NCI-H524 treated with DMSO at 0.1 percent for 48 hours (cell line): ENCODE measurements around the gene PVALEF.

ENCODE experiments used
- DNase-seq: peaks from one replicate; lab custom pipeline; 2025; lab: John Stamatoyannopoulos, UW

PVALEF gene

DNA sequence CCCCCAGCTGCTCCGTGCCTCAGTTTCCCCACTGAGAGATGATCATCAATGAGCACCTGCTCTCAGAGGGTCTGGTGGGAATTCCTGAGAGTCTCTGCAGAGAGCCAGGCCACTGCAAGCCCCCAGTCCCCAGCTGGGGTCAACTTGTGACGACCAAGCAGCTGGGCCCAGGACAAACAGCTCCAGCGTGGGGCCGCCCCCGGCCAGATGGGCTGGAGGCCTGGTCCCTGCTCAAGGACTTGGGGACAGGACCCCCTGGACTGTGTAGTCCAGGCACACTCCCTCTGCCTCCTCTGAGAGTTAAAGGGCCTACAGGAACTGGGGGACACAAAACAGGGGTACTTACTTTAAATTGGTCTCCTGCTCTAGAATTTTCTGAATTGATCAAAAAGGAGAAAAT lies 17.3 kb downstream of the PVALEF start:
- DNase-seq, result no peak

DNA sequence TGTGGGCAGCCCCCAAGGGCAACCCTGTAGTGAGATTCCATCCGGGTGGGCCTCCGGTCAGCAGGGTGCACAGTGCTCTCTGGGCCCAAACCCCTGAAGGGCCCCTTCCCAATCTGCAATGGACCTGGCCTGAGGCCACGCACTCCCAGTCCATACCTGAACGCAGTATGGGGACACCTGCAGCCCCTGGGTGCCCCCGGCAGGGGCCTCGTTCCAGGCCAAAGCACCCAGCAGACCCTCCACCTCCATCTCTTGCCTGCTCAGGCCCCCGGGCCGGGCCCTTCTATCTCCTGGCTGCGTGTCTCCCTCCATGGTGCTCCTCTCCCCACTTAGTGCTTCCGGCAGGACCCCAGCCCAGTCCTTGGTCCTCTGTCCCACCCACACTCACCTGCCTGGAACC lies 18.0 kb downstream of the PVALEF start:
- DNase-seq, result no peak

DNA sequence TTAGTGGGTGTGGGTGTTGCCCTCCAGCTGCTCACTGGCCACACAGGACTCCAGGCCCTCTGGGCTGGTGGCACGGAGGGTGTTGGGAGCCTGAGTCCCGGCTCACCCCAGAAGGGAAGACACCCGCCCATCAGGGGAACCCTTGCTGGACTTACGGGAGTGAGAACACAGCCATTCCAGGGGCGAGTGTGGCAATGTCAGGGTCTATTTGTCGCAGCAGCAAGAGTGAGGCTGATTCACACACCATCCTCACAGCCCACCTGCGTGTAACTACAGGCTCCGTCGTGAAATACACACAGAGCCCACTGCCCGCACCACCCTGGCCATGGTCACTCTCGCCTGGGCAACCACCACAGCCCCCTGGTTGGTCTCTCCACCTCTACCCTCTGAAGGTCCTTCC lies 18.5 kb downstream of the PVALEF start:
- DNase-seq, result no peak

DNA sequence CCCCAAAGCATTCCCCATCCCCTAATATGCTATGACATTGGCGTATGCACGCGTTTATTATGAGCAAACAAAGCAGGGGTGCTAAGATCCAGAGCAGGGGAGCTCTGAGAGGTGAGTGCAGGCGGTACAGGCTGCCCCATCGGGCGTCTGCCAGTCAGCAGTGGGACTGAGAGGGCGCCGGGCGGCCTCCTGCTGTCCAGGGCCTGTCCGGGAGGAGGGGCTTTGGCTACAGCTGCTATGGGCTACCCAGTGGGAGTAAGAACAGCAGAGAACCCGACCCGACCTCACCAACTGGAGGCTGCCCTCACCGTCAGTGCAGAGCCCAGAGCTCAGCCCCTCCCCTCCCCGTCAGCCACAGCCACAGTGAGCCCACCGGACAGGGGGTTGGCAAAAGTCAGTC lies 19.2 kb downstream of the PVALEF start:
- no peak for DNase-seq

DNA sequence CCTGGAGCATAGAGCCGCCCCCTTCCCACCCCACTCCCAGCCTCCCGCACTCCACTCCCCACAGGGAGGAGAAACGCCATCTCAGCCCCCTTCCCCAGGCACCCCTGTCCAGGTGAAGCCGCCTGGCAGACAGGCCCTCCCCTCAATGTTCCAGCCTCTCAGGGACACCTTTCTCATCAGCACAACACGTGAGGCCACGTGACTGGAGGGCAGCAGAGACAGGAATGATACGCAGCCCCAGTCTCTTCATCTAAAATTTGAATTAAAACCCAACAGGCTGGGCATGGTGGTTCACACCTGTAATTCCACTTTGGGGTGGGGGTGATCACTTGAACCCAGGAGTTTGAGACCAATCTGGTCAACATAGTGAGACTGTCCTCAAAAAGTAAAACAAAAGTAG lies 20.9 kb downstream of the PVALEF start:
- DNase-seq, result no peak

DNA sequence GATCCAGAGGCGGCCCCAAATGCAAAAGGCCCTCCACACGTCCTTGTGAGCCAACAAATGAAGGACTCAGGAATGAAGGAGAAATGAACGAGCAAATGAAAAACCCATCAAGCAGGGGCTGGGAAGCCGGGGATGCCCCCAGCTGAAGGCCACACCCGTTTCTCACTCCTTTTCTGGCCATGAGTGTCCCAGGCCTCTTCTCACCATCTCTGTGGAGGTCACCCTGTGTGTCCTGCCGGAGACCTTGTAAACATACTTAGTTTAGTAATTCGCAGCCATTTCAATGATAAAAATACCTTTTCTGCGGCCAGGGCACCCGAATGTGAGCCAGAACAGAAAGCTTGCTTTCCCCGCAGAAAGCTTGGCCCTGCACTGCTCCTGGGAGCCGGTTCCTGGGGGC lies 21.8 kb downstream of the PVALEF start:
- DNase-seq, result no peak

DNA sequence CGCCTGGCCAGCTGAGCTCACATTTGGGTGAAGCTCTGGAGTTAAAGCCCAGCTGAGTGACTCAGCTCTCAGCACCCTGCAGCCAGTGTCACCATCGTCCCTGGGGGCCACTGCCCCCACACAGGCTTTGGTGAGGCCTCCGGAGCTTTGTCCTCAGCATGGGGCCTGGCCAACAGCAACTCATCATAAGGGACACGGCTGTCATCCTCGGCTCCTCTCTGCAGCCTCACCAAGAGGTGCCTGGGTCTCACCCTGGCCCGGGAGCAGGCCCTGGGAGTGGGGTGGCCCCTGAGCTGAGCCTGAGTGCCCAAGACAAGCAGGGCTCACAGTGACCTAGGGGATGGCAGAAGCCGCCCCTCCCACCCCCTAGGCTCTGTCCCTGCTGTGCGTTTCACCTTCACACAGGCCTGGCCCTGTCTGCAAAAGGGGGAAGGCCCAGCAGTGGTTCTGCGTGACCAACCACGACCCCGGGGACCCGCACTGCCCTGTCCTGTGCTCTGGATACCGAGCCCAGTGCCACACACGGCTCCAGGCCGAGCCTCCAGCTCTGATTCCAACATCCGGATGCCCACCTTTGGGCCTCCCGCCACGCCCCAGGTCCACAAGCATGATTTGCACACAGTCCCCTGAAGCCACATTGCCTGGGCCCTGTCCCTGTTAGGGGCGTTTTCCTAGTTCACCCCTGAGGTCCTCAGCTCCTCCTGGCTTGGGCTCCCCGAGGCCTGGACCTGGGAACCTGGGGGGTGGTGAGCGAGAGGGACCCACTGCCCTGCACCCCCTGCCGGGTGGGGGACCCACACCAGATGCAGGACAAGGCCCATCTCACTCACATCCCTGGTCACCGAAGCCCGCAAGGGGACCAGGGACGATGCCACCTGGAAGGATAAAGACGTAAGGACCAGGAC lies 22.5 kb downstream of the PVALEF start:
- DNase-seq, result no peak

DNA sequence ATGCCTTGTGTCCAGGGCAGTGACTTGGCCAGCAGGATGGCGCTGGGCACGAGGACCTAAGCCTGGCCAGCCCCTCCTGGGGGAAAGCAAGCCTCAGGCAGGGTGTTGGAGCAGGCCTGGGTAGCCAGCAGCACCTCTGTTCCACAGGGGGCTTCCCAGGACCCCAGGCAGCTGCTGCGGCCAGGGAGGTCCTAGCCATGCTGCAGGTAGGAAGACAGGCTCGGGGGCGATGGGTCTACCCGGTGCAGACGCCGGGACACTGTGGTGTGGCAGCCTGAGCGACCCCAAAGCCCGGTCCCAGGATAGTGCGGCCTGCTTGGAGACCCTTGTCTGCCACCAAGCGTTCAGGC lies 23.2 kb downstream of the PVALEF start:
- no peak for DNase-seq

DNA sequence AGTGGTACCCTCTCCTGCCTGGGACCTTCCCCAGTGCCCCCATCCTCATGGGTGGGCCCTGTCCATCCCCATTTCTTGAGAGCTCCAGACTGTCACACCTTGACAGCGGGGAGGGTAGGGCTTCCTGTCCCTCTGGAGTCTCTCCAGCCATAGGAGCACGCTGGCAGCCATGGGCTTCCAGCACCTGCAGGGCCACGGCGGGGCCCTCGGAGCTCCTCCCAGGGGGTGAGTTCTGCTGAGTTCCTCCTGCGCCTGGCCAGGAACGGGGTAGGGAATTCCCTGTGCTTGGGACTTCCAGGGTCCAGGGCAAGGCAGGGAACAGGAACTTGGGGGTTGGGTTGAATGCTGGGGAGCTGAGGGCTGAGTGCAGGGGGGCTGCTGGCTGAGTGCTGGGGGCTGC lies 23.7 kb downstream of the PVALEF start:
- DNase-seq, result no peak

DNA sequence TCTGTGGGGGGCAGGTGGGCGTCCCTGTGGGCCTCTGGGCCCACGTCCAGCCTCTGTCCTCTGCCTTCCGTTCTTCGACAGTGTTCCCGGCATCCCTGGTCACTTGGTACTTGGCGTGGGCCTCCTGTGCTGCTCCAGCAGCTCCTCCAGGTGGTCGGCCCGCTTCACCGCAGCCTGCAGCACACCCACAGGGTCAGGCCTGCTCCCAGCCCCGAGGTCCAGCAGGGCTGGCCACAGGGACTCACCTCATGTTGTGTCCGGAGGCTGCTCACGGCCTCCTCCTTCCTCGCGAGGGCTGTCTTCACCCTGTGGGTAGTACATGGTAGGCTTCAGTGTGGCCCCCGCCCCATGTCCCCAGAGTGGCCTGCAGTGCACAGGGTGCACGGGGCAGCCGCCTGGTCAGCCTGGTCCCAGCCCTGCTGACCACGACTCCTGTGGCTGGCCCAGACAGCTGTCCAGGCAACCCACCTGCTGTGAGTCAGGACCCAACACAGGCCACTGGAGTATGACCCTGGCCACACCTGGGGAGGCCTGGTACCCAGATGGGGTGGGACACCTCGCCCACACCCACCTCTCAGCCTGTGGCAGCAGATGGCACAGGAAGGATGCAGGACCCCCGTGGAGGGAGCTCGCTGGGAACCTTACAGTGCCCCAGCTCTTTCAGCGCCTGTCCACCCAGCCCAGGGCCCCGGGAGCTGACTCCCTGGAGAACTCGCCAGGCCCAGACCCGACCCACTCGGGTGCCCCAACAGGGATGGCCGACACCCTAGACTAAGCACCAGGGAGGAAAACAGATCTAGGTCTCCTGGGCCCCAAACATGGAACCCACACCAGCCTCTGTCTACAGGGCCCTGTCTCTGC lies 24.6 kb downstream of the PVALEF start:
- no peak for DNase-seq

DNA sequence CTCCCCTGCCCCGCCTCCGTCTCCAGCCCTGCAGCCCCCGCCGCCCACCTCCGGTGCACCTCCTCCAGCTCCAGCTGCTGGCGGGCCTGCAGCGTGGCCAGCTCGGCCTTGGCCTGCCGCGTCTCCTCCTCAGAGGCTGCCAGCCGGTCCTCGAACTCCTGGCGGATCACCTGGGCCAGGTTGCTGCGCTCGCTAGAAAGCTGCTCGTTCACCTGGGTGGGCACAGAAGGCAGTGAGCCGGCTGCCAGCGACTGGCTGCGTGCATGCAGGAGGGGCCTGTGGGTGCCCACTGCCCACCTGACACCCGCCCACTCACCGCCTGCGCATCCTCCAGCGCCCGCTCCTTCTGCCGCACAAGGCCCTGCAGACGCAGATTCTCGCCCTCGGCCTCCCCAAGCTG lies 25.3 kb downstream of the PVALEF start:
- no peak for DNase-seq

DNA sequence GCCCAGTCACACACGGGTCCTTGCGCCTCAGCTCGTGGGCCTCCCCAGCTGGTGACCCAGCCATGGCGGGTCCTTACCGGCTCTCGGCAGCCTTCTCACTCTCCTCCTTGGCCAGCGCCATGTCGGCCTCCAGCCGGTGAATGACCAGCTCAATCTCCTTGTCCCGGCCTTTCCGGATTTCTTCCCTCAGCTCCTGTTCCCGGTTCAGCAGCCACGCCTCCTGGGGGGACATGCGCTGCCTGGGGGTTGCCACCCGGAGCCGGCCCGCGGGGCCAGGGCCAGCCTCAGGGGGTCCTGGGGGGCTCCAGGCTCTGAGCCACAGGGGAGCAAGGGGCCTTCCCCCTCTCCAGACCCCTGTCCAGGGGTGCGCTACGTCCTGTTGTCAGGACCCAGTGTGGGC lies 25.8 kb downstream of the PVALEF start:
- no peak for DNase-seq

DNA sequence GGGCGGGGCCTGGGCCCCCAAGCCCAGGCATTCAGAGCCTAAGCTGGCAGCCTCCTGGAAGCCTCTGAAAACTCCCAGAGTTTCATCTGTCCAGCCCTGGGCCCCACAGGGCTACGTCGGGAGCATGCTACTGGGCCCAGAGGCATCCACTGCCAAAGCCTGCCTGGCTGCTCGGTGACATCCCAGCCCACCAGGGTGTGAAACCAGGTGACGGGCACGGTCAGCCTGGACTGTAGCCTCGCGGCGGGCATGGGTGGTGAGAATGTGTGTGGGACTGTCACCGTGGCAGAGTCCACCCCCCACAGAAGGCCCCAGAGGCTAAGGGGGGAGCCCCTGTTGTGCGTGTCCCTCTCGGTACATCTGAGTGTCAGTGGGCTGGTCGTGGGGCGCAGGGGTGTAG lies 26.3 kb downstream of the PVALEF start:
- no peak for DNase-seq

DNA sequence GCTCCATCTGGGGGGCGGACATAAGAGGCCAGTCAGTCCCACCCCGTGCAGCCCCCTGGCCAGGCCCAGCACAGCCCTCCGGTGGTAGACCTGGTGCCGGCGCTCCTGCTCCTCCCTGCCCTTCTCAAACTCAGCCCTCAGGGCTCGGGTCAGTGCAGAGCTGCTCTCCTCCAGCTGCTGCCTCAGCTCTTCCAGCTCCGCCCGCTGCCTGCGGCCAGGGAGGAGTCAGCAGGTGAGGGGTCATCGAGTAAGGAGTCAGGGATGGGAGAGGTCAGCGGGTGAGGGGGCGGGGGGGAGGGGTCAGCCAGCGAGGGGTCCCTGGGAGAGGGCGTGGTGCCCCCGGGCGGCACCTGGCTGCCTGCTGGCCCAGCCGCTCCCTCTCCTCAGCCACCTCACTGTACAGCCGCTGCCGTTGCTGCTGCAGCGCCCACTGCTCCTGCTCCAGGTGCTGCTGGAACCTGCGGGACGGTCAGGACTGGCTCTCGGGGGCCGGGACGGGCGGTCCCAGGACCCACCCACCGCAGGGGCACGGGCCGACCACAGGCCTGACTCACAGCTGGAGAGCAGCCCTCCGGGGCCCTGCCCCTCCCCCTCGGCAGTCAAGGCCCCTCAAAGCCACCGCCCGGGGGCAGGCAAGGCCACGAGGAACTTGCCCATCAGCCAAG lies 27.2 kb downstream of the PVALEF start:
- DNase-seq, result no peak

DNA sequence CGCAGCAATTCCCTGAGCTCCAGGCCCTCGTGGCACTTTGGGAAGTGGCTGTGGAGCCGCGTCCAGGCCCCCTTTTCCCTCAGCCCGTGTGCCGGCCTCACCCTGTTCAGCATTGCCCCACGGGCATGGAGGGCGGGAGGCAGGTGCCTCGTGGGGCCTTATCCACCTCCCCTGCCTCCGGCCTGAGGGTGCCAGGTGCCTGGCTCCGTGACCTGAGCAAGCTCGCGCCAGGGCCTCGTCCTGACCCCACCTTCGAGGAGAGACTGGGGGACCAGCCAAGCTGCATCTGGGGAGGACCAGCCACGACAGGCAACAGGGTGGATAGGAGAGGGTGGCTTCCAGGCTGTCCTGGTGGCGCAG lies 27.7 kb downstream of the PVALEF start:
- no peak for DNase-seq

DNA sequence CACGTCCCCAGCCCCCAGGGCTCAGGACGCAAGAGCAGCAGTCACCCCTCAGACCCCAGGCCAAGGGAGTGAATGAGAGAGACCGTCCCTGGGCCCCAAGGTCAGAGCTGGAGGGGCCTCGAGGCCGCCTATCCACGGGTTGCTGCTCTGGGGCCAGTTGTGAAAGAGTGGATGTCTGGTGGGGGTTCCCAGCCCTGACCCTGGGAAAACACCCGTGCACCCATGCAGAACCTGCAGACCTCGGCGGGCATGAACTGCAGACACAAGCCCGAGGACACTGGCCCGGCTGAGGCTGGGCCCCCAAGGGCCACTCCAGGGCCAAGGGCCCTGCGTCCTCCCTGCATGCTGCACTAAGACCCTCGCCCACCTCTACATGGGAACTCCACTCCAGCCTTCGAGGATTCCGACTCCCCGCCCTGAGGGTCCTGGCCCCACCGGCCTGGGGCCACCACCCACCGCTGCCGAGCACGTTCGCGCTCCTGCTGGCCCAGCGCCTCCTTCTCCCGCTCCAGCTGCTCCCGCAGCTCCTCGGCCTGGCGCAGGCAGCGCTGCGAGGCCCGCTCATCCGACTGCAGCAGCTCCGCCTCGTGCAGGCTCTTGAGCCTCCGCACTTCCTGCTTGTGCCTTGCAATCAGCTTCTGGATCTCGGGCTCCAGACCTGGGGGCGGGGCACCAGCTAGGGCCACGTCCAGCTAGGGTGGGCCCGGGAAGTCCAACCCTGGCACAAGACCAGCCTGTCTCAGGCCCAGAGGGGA lies 28.3 kb downstream of the PVALEF start:
- no peak for DNase-seq

DNA sequence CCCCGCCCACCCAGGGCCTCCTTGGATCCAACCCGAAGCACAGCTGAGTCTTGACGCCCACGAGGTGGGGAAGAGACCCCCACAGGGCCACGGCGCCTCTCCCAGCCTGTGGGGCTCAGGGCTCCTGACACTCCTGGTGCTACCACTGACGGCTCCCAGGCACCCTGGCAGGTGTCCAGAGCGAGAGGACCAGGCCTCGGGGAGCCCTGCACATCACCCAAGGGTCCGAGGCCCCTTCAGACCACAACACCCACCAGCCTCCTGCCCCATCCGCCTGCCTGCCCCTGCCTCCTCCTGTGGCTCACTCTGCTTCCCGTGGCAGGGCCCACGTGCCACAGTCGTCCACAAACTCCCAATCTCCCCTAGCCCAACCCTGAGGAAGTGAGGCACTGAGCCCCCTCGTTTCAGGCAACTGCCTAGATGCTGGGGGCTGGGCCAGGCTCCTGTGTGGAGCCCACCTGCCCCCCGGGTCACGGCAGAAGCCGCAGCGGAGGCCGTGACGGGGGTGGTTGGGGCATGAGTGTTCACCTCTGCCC lies 29.0 kb downstream of the PVALEF start:
- DNase-seq, result no peak

DNA sequence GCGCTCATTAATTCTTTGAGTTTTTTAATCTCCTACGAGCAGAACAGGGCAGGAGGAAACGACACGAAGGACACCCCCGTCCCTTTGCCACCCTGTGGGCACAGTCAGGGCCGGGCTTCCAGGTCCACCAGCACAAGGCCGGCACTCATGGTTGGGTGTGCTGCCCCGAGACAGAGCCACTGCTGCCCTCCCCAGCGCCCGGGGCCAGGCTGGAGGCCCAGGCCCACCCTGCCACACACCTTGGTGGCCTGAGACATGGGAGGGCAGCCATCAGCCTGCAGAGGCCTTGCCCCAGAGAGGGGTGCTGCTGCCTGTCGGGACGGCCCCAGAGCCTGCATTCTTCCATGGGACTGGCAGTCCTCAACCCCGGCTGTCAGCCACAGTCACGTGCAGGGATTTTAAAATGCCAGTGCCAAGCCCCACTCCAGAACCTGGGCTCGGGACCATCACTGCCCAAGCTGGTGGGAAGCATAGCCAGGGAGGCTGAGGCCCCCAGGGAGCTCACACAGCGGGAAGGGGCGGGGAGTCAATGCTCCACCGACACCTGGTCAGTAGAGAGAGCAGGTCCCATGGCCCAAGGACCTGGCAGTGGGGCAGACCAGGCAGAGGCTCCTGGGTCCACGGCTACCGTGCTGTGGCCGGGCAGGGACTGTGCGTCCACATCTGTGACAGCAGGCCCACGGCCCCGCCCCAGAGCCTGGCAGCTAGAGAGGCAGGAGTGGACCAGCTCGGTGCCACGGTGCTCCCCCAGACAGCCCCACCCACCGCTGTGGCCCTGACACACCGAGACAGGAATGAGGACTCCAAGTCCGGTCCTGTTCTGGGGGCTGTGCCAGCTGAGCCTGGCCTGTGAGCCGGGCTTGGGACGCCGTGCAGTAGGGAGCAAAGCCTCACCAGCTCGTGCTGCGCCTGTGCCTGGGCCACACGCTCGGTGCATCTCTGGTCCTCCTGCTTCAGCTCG lies 29.9 kb downstream of the PVALEF start:
- DNase-seq, result no peak

DNA sequence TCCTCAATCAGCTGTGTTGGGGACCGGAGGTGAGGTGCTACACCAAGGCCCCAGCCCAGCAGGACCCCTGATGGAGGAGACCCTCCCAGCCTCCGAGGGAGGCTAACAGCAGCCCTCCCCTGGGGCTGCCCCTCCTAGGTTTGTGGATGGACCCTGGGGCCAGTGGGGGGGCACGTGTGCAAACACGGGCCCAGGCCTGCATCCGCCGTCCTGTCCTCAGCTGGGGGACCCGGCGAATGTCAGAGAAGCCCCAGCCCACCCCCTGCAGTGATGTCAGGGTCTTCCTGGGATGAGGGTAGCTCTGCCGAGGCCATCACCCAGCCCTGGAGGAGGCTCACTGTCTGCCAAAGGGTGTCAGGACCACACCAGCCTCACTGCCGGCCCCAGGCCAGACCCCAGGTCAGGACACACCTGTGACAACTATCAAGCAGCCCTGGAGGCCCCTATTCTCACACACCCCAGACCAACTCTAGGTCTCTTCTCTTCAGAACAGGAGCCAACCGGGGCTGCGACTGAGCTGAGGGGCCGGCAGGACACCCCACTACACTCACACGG lies 30.7 kb downstream of the PVALEF start:
- no peak for DNase-seq
